ENCODE data around the gene COTL1.

COTL1 gene

GRCh38 chr16:84617791-84618580 lies at the start of gene COTL1:
TSS of gene COTL1 (minus strand) at chr16:84618078. CDS start at chr16:84617914, 164 bp downstream.
- DNase-seq, result peak; percentile 93

DNA sequence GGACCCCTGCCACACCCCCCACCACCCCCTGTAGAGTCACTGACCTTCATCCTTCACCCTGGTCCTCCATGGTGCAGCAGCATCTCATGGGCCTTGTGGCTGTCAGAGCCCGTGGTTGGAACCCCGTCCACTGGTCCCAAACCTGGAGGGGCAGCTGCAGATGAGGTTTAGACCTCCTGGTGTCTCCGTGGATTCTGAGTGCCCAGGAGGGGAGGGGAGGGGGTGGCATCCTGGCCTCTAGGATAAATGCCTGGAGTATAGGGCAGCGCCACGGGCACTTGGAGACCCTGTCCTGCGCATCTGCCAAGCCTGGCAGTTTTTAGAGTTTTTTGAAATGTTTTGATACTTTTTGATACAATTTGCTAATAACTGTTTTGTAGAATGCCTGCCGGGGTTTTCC lies 48.0 kb upstream of the COTL1 start:
- no peak for DNase-seq

GRCh38 chr16:84665359-84665758 lies 47.5 kb upstream of the COTL1 start:
- no peak for DNase-seq

DNA sequence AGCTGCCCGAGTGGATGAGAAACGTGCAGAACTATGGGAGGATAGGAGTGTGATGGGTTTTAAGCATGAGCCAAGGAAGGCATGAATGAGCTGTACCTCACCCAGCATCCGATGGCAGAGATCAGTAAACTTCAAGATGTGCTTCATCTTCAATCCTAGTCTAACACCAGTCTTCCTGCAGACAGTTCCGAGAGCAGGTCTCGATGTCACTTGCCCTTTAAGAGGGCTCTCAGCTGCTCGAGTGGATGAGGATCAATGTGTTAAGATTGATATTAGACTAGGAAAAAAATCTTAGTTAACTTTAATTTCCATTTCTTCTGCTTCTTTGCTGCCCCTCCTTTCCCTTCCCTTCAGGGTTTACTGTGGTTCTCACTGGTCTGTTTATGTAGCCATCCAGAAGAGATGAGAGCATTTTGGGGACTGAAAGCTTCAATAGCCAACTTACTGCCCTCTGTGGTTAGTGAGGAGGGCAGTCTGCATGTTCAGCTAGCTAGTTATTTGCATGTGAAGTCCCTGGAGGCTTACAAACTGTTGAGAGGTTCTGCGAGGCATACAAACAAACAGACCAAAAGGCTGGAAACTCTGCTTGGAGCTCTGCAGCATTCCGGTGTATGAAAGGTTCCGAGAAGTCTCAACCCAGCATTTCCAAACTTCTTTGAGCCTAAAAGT lies 45.7 kb upstream of the COTL1 start:
- no peak for DNase-seq

DNA sequence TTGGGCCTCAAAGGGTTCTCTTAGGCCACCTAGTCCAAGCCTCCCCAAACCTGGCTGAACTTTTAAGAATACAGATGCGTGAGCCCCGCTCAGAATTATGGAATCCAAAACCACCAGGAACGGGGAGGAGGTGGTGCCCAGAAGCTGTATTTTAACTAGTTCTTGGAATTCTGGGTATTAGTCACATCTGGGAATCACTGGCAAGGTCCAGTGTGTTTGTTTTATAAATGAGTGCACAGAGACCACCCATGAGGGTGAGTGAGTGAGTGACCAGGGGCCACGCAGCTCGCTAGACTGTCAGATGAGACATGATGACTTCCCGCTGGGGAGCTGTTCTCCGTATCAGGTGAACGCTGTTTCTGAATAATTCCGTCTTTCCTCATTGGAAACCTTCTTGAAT lies 44.6 kb upstream of the COTL1 start:
- no peak for DNase-seq

GRCh38 chr16:84661418-84662060 lies 43.7 kb upstream of the COTL1 start:
- no peak for DNase-seq

- DNase-seq, result no peak
Observed at GRCh38 chr16:84660973-84661372, 43.1 kb upstream of the COTL1 start.

DNA sequence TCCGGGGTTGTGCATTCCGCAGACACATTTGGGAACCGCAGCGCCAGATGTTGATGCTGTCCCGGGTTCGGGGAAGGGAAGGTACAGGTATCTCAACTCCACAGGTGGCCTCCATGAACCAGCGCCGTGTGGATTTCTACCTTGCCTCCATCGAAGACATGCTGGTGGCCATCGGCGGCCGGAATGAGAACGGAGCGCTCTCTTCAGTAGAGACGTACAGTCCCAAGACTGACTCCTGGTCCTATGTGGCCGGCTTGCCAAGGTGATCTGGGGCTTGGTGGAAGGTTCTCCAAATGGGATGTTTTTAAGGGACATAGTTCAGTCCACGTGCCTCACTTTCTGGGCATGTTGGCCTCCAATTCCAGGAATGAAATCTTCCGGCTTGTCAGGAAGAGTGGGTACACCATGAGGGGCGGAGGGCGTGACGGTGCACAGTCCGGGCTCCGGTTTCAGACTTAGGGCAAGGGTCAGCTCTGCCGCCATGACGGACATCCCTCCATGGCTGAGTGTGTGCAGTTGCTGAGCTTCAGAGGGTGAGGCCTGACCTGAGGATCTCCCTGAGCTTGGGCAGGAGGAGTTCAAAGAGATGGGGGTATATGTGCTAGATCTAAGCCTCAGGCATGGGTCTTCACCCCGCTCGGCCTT lies 41.9 kb upstream of the COTL1 start:
- no peak for DNase-seq

DNA sequence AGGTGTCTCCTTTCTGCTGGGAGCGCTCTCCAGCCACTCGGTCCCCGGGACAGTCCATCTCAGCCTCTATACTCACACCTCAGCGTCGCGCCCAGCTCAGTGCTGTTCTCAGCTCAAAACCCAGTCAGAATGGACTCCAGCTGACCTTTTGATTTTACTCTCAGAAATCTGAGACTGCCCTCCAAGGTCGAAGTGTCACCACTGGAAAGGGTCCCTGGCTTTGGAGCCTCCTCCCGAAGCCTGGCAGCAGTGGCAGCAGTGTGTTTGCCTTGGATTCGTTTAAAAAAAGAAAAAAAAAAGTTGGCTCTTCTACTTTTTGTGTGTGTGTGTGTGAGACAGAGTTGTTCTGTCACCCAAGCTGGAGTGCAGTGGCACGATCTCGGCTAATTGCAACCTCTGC lies 40.8 kb upstream of the COTL1 start:
- no peak for DNase-seq

DNA sequence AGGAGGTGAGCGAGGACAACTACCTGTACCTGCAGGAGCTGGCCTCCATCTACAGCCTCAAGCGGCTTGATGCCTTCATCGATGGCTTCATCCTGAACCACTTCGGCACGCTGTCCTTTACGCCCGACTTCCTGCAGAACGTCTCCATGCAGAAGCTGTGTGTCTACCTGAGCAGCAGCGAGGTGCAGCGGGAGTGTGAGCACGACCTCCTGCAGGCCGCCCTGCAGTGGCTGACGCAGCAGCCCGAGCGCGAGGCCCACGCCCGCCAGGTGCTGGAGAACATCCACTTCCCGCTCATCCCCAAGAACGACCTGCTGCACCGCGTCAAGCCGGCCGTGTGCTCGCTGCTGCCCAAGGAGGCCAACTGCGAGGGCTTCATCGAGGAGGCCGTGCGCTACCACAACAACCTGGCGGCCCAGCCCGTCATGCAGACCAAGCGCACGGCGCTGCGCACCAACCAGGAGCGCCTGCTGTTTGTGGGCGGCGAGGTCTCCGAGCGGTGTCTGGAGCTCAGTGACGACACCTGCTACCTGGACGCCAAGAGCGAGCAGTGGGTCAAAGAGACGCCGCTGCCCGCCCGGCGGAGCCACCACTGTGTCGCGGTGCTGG lies 39.5 kb upstream of the COTL1 start:
- DNase-seq, result no peak

- DNase-seq, result no peak
Observed at GRCh38 chr16:84656649-84657048, 38.8 kb upstream of the COTL1 start.

DNA sequence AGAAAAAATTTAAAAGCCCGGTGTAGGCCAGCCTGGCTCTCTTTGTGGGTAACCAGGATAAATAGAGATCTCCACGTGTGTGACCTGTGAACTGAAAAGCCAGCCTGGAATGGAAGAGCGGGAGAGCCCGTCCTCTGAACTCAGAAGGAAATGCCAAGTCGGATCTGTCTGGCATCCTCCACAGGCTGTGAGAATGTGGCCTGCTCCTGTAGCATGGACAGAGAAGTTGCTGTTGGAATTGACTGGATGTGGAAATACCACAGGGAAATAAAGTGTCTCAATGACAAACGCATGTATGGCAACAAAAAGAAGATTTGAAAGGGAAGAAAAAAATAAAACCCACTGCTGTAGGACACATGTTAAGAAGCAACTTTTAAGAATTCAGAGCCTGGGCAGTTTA lies 37.1 kb upstream of the COTL1 start:
- no peak for DNase-seq

DNA sequence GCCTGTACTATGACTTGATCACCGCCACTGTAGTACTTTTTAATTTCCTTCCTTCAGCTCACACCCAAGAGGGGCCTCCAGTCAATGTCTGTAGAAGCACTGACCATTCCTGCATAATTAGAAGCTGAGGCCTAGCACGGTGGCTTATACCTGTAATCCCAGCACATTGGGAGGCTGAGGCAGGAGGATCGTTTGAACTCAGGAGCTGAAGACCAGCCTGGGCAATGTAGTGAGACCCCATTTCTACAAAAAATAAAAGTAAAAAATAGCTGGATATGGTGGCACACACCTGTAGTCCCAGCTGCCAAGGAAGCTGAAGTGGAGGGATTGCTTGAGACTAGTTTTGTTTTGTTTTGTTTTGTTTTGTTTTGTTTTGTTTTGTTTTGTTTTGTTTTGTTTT lies 36.4 kb upstream of the COTL1 start:
- no peak for DNase-seq

- DNase-seq, result no peak
Observed at GRCh38 chr16:84652566-84652965, 34.7 kb upstream of the COTL1 start.

GRCh38 chr16:84650062-84650991 lies 32.4 kb upstream of the COTL1 start:
- no peak for DNase-seq

DNA sequence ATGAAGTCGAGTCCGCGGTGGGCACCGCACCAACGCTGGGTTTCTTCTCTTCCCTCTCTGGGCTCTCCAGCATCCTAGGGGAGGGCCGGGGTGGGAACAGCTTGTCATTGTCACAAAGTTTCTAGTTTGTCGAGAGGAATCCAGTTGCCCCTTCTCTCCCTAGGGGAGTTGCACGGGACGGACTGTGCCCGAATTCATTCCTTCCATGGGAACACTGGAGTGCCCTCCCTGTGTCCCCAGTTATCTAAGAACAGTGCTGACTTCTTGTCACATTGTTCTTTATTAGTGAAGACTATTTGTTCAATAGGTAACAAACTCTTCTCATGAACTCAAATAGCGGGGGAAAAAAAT lies 31.6 kb upstream of the COTL1 start:
- DNase-seq, result no peak

GRCh38 chr16:84648595-84649510 lies 31.0 kb upstream of the COTL1 start:
- DNase-seq, result peak; percentile 21

GRCh38 chr16:84647828-84648594 lies 30.1 kb upstream of the COTL1 start, which contains the start of gene KLHL36:
TSS of gene KLHL36 (plus strand) at chr16:84648511. CDS start at chr16:84650868, 2,357 bp downstream.
- DNase-seq, result peak; percentile 63

- DNase-seq, result no peak
Observed at GRCh38 chr16:84643674-84644073, 25.8 kb upstream of the COTL1 start.

DNA sequence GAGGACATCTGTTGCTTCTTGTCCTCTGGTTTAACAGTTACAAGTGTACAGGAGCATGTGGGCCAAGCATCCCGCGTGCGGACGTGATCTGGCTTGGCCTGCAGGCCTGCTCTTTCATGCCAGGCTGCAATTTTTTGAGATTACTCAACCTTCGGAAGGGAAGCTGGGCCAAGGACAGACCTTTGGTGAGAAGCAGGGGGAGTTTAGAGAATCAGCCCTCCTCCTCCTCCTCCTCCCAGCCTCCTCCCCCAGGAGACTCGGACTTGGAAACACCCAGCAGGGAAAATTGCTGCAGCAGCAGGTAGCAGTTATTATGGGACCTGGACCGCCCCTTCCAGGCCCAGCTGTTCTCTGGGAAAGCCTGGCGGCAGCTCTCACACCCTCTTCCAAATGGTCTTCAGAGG lies 25.3 kb upstream of the COTL1 start:
- DNase-seq, result no peak

Data from activated CD4-positive, alpha-beta T cell treated with anti-CD3 and anti-CD28 coated beads for 1 hour (primary cell).